ENCODE results near the gene FH. TPM values are rescaled to one million over a fixed set of nuclear protein-coding genes. Genes with fewer than 3 reads are reported as not detected.

Gene FH
- total and polyA plus RNA-seq, 10 of the 15 experiments (the other 5 are each of a cell fraction or from before 2014, with no cell fraction given) = 44.7 to 124 (median 76.2) TPM

DNA sequence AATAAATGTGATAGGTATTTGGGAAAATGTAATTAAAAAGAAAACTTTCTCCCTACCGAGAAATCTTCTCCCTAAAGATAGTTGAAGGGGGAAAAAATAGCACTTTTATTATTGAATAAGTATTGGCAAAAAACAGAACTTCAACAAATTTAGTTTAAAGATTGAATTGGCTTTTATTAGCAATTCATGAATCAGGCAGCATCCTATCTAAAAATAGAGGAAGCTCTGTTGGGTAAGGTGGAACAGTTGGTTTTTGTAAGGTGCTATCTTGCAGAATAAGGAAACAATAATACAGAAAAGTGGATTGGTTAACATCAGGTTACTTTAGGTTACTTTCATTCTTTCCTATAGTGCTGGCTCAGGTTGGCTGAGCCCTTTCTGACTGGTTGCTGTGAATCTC lies 62.8 kb downstream of the FH start:
- intact Hi-C loops (cut with micrococcal nuclease; ENCODE audit: unreplicated experiment) (no loop called here), in situ Hi-C loops (cut with MboI) (no loop called here)
- ChIA-PET POLR2A (no interaction called here), RAD21 (ENCODE audit: unreplicated experiment) (no interaction called here), SMC1A (ENCODE audit: uncharacterized antibody, unreplicated experiment) (no interaction called here), CTCF (no interaction called here)
- ATAC-seq (no peak), DNase-seq (ENCODE audit: low read depth, low spot score) (no peak), FAIRE-seq (no peak)
- H3K9ac ChIP-seq (ENCODE audit: control insufficient read depth, insufficient read depth, low read length) = no peak overlapping the region
- no peaks in the 10 kb centered on the region for H3K27me3 ChIP-seq (replicated peaks in 1 of 2; ENCODE audit: control insufficient read depth in 2 of 2, insufficient read depth in 2 of 2, low read length in 1 of 2)
- no peak overlapping the region for H3K4me3 ChIP-seq
- 0% methylated on average over 1 of the region's 1 CpG for WGBS (ENCODE audit: insufficient coverage, insufficient replicate concordance, low lambda C conversion rate, missing lambda C conversion rate)
- no peak overlapping the region for H3K27ac ChIP-seq (ENCODE audit: control insufficient read depth, insufficient read depth)
- no peak overlapping the region for H3K4me2 ChIP-seq (ENCODE audit: control insufficient read depth, insufficient read depth)
- no peak overlapping the region for H2AFZ ChIP-seq (ENCODE audit: control insufficient read depth, low read depth, low read length)
- no peaks in the 10 kb centered on the region for H3K9me3 ChIP-seq (replicated peaks; ENCODE audit: control insufficient read depth, insufficient read depth, low read length)
- H3K79me2 ChIP-seq (ENCODE audit: control insufficient read depth, insufficient read depth, low read length) = no peaks in the 10 kb centered on the region
- BruUV-seq (replicated peaks) = no TSS peak
- H3K36me3 ChIP-seq (ENCODE audit: control insufficient read depth in 2 of 2, insufficient read depth in 2 of 2, low read length in 1 of 2) = no peaks in the 10 kb centered on the region
- no peak for TF ChIP-seq TARDBP (IDR thresholded peaks at IDR 0.05; ENCODE audit: borderline replicate concordance)
- no peak for TF ChIP-seq RFX5 (IDR thresholded peaks at IDR 0.05; ENCODE audit: low read depth, low read length)
- no peak for TF ChIP-seq BACH1 (IDR thresholded peaks at IDR 0.05; ENCODE audit: borderline replicate concordance)
- no peak for TF ChIP-seq SMARCA5 (IDR thresholded peaks at IDR 0.05)
- no peak for TF ChIP-seq RB1 (IDR thresholded peaks at IDR 0.05; ENCODE audit: borderline replicate concordance)
- H4K20me1 ChIP-seq (ENCODE audit: control insufficient read depth, insufficient read depth) = no peaks in the 10 kb centered on the region
- no peaks in the 10 kb centered on the region for H3K4me1 ChIP-seq (ENCODE audit: control insufficient read depth, insufficient read depth, low read length)

DNA sequence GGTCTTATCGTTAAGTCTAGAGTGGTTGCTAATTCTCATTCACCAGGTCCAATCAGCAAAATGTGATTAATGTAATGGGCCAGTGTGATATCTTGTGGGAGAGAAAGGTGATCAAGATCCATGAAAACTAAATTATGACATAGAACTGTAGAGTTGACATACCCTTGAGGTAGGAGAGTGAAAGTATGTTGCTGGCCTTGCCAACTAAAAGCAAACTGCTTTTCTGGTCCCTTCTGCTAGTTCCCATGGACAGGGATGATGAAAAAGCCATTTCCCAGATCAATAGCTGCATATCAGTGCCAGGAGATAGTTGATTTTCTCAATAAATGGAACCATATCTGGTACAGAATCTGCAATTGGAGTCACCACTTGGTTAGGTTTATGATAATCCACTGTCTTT lies 65.8 kb downstream of the FH start:
- Histone ChIP-seq H3K4me2 (ENCODE audit: control insufficient read depth, insufficient read depth) (no peak overlapping the region), H3K79me2 (ENCODE audit: control insufficient read depth, insufficient read depth, low read length) (no peaks in the 10 kb centered on the region), H3K27me3 (replicated peaks in 1 of 2; ENCODE audit: control insufficient read depth in 2 of 2, insufficient read depth in 2 of 2, low read length in 1 of 2) (no peaks in the 10 kb centered on the region), H3K9me3 (replicated peaks; ENCODE audit: control insufficient read depth, insufficient read depth, low read length) (no peaks in the 10 kb centered on the region), H2AFZ (ENCODE audit: control insufficient read depth, low read depth, low read length) (no peak overlapping the region), H3K4me1 (ENCODE audit: control insufficient read depth, insufficient read depth, low read length) (no peaks in the 10 kb centered on the region), H3K9ac (ENCODE audit: control insufficient read depth, insufficient read depth, low read length) (no peak overlapping the region), H3K36me3 (ENCODE audit: control insufficient read depth in 2 of 2, insufficient read depth in 2 of 2, low read length in 1 of 2) (no peaks in the 10 kb centered on the region), H4K20me1 (ENCODE audit: control insufficient read depth, insufficient read depth) (no peaks in the 10 kb centered on the region), H3K4me3 (no peak overlapping the region), H3K27ac (ENCODE audit: control insufficient read depth, insufficient read depth) (no peak overlapping the region)
- SMC1A ChIA-PET (ENCODE audit: uncharacterized antibody, unreplicated experiment) = no interaction called here
- CTCF ChIA-PET = no interaction called here
- ATAC-seq (no peak), FAIRE-seq (no peak), DNase-seq (ENCODE audit: low read depth, low spot score) (no peak)
- intact Hi-C loops (cut with micrococcal nuclease; ENCODE audit: unreplicated experiment) = no loop called here
- in situ Hi-C loops (cut with MboI) = no loop called here
- RAD21 ChIA-PET (ENCODE audit: unreplicated experiment) = no interaction called here
- no TSS peak for BruUV-seq (replicated peaks)
- POLR2A ChIA-PET = no interaction called here
- 53% methylated on average over 1 of the region's 1 CpG for WGBS (ENCODE audit: insufficient coverage, insufficient replicate concordance, low lambda C conversion rate, missing lambda C conversion rate)
- TF ChIP-seq CBX5 (IDR thresholded peaks at IDR 0.05; ENCODE audit: low read depth) = no peak
- no peak for TF ChIP-seq TBL1XR1 (IDR thresholded peaks at IDR 0.05; ENCODE audit: low read depth, low read length)
- TF ChIP-seq, protein P1, sequence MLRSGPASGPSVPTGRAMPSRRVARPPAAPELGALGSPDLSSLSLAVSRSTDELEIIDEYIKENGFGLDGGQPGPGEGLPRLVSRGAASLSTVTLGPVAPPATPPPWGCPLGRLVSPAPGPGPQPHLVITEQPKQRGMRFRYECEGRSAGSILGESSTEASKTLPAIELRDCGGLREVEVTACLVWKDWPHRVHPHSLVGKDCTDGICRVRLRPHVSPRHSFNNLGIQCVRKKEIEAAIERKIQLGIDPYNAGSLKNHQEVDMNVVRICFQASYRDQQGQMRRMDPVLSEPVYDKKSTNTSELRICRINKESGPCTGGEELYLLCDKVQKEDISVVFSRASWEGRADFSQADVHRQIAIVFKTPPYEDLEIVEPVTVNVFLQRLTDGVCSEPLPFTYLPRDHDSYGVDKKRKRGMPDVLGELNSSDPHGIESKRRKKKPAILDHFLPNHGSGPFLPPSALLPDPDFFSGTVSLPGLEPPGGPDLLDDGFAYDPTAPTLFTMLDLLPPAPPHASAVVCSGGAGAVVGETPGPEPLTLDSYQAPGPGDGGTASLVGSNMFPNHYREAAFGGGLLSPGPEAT (IDR thresholded peaks at IDR 0.05; ENCODE audit: low read depth) = no peak
- TF ChIP-seq NR2F1 (conservative IDR thresholded peaks at IDR 0.05) = no peak
- TF ChIP-seq, protein P2, sequence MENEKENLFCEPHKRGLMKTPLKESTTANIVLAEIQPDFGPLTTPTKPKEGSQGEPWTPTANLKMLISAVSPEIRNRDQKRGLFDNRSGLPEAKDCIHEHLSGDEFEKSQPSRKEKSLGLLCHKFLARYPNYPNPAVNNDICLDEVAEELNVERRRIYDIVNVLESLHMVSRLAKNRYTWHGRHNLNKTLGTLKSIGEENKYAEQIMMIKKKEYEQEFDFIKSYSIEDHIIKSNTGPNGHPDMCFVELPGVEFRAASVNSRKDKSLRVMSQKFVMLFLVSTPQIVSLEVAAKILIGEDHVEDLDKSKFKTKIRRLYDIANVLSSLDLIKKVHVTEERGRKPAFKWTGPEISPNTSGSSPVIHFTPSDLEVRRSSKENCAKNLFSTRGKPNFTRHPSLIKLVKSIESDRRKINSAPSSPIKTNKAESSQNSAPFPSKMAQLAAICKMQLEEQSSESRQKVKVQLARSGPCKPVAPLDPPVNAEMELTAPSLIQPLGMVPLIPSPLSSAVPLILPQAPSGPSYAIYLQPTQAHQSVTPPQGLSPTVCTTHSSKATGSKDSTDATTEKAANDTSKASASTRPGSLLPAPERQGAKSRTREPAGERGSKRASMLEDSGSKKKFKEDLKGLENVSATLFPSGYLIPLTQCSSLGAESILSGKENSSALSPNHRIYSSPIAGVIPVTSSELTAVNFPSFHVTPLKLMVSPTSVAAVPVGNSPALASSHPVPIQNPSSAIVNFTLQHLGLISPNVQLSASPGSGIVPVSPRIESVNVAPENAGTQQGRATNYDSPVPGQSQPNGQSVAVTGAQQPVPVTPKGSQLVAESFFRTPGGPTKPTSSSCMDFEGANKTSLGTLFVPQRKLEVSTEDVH (IDR thresholded peaks at IDR 0.05; ENCODE audit: low read depth, partially characterized antibody) = no peak
- TF ChIP-seq, protein P3, sequence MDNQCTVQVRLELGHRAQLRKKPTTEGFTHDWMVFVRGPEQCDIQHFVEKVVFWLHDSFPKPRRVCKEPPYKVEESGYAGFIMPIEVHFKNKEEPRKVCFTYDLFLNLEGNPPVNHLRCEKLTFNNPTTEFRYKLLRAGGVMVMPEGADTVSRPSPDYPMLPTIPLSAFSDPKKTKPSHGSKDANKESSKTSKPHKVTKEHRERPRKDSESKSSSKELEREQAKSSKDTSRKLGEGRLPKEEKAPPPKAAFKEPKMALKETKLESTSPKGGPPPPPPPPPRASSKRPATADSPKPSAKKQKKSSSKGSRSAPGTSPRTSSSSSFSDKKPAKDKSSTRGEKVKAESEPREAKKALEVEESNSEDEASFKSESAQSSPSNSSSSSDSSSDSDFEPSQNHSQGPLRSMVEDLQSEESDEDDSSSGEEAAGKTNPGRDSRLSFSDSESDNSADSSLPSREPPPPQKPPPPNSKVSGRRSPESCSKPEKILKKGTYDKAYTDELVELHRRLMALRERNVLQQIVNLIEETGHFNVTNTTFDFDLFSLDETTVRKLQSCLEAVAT (IDR thresholded peaks at IDR 0.05) = no peak
- no peak for TF ChIP-seq MEF2B (IDR thresholded peaks at IDR 0.05; ENCODE audit: partially characterized antibody, poor library complexity, severe bottlenecking)
- no peak for TF ChIP-seq WRNIP1 (IDR thresholded peaks at IDR 0.05; ENCODE audit: borderline replicate concordance, low read depth, low read length)
- no peak for TF ChIP-seq SREBF2 (IDR thresholded peaks at IDR 0.05; ENCODE audit: low read length)
